Liver (tissue), 9 donors: ENCODE measurements around the gene SORD. TPM values are rescaled to one million over a fixed set of nuclear protein-coding genes. Genes with fewer than 3 reads are reported as not detected.
A peak's percentile ranks its signal among the peaks of the same experiment; 100 is the strongest.

Source experiments
- DNase-seq: peaks from one replicate; pipeline ENCODE4 v3.0.0-alpha.2; 2017; ENCODE audit warnings: low spot score
- H3K27ac ChIP-seq, 2 donors: one replicate each; pipeline ENCODE4 v1.7.0; 2013; ENCODE audit warnings: inconsistent platforms in 2 of 2, low read length in 2 of 2, control low read depth in 1 of 2, low read depth in 1 of 2, mild to moderate bottlenecking in 1 of 2
- H3K27me3 ChIP-seq, 4 donors: one replicate each; pipeline versions ENCODE4 v1.6.1 to v1.7.0; 2013; ENCODE audit warnings: low read length in 3 of 4, inconsistent platforms in 1 of 4, mild to moderate bottlenecking in 1 of 4, moderate library complexity in 1 of 4; ENCODE audit not compliant: control insufficient read depth in 4 of 4, insufficient read depth in 4 of 4
- H3K36me3 ChIP-seq, 4 donors: one replicate each; pipeline versions ENCODE4 v1.6.1 to v1.7.0; 2013; ENCODE audit warnings: low read length in 3 of 4, mild to moderate bottlenecking in 3 of 4, low read depth in 1 of 4, moderate library complexity in 1 of 4; ENCODE audit not compliant: control insufficient read depth in 4 of 4, insufficient read depth in 3 of 4
- H3K4me1 ChIP-seq, 4 donors: one replicate each; pipeline versions ENCODE4 v1.6.1 to v1.7.0; 2013; ENCODE audit warnings: low read length in 3 of 4, mild to moderate bottlenecking in 3 of 4, moderate library complexity in 1 of 4; ENCODE audit not compliant: control insufficient read depth in 4 of 4, insufficient read depth in 4 of 4
- H3K4me3 ChIP-seq, 3 donors: one replicate each; pipeline versions ENCODE4 v1.6.1 to v1.7.0; 2013; ENCODE audit warnings: low read length in 3 of 3, control low read depth in 1 of 3, low read depth in 1 of 3, mild to moderate bottlenecking in 1 of 3
- H3K9ac ChIP-seq, 2 donors: one replicate each; pipeline ENCODE4 v1.7.0; 2013; ENCODE audit warnings: low read length in 2 of 2, mild to moderate bottlenecking in 2 of 2, moderate library complexity in 2 of 2, control low read depth in 1 of 2, low read depth in 1 of 2
- H3K9me3 ChIP-seq, 4 donors: one replicate each; pipeline versions ENCODE4 v1.6.1 to v1.7.0; 2013; ENCODE audit warnings: low read length in 3 of 4; ENCODE audit not compliant: control insufficient read depth in 4 of 4
- EGR1 ChIP-seq, 2 donors: IDR thresholded peaks; 2 replicates each; pipeline ENCODE4 v1.6.1; 2016 to 2018; ENCODE audit warnings: antibody characterized with exemption in 2 of 2, low read depth in 2 of 2
- FOXA1 ChIP-seq: IDR thresholded peaks from 2 replicates; pipeline ENCODE4 v1.6.1; 2016; ENCODE audit warnings: antibody characterized with exemption
- FOXA2 ChIP-seq: IDR thresholded peaks from 2 replicates; pipeline ENCODE4 v1.6.1; 2016; ENCODE audit warnings: antibody characterized with exemption
- GABPA ChIP-seq, 2 donors: IDR thresholded peaks in 1 of 2; conservative IDR thresholded peaks in 1 of 2; 2 replicates each; pipeline ENCODE4 v1.6.1; 2016; ENCODE audit warnings: antibody characterized with exemption in 2 of 2, mild to moderate bottlenecking in 1 of 2, moderate library complexity in 1 of 2
- HNF4A ChIP-seq, 2 donors: conservative IDR thresholded peaks; 2 replicates each; pipeline ENCODE4 v1.6.1; 2016; ENCODE audit warnings: antibody characterized with exemption in 2 of 2, mild to moderate bottlenecking in 2 of 2
- HNF4G ChIP-seq: IDR thresholded peaks from 2 replicates; pipeline ENCODE4 v1.6.1; 2016; ENCODE audit warnings: antibody characterized with exemption
- JUND ChIP-seq, 2 donors: IDR thresholded peaks; 2 replicates each; pipeline ENCODE4 v1.6.1; 2016; ENCODE audit warnings: antibody characterized with exemption in 2 of 2
- NR2F2 ChIP-seq: IDR thresholded peaks from 2 replicates; pipeline ENCODE4 v1.6.1; 2016; ENCODE audit warnings: antibody characterized with exemption
- RAD21 ChIP-seq, 2 donors: IDR thresholded peaks; 2 replicates each; pipeline ENCODE4 v1.6.1; 2016; ENCODE audit warnings: antibody characterized with exemption in 2 of 2, mild to moderate bottlenecking in 2 of 2
- RXRA ChIP-seq, 2 donors: IDR thresholded peaks; 2 replicates each; pipeline ENCODE4 v1.6.1; 2017 to 2018; ENCODE audit warnings: antibody characterized with exemption in 2 of 2, mild to moderate bottlenecking in 1 of 2
- SP1 ChIP-seq: IDR thresholded peaks from 2 replicates; pipeline ENCODE4 v1.6.1; 2018; ENCODE audit warnings: antibody characterized with exemption, mild to moderate bottlenecking
- TAF1 ChIP-seq: conservative IDR thresholded peaks from 2 replicates; pipeline ENCODE4 v1.6.1; 2016; ENCODE audit warnings: antibody characterized with exemption, mild to moderate bottlenecking
- YY1 ChIP-seq: IDR thresholded peaks from 2 replicates; pipeline ENCODE4 v1.6.1; 2016; ENCODE audit warnings: antibody characterized with exemption, mild to moderate bottlenecking
- whole genome bisulfite sequencing: extraction: QIAGEN DNeasy Blood & Tissue Kit; methylation state at CpG from one replicate; pipeline ENCODE4 v1.1.7; 2013; 5-methylcytosine and 5-hydroxymethylcytosine counted together
- polyA plus RNA-seq, 2 donors: library from polyadenylated mRNA; stranded (reverse) in 1 of 2; unstranded in 1 of 2; fragments of 200-250 nt in 1 of 2; fragments of >200 nt in 1 of 2; fragmentation: Nextera tagmentation in 1 of 2; extraction: Ambion mirVana in 1 of 2; gene quantifications; one replicate each; pipeline versions ENCODE4 v1.2.1 to v1.2.3, GENCODE V29; 2013 to 2015
- total RNA-seq, 2 donors: library from RNA; depleted of rRNA; stranded (reverse); fragments of >200 nt; gene quantifications; one replicate each; pipeline ENCODE4 v1.2.3, GENCODE V29; 2014
- TF ChIP-seq, protein P1 (sequence below): IDR thresholded peaks from 2 replicates; pipeline ENCODE4 v1.6.1; 2016; ENCODE audit warnings: antibody characterized with exemption
- TF ChIP-seq, protein P2 (sequence below): IDR thresholded peaks from 2 replicates; pipeline ENCODE4 v1.6.1; 2016; ENCODE audit warnings: antibody characterized with exemption
- TF ChIP-seq, protein P3 (sequence below): fragments of 150-350 bp; IDR thresholded peaks from 2 replicates; pipeline ENCODE4 v1.5.1; 2017; ENCODE audit warnings: improper control_type of control experiment, low read depth, low read length; ENCODE audit not compliant: missing input control
- TF ChIP-seq, protein P4 (sequence below): IDR thresholded peaks from 2 replicates; pipeline ENCODE4 v1.6.1; 2016; ENCODE audit warnings: antibody characterized with exemption, mild to moderate bottlenecking
- donor health status: healthy.
- donor health status: healthy.
- donor health status: healthy.
- donor health status: healthy.
- donor health status: healthy.

The SORD gene
- total and polyA plus RNA-seq, 4 donors = 75.5 to 169 (median 167) TPM

DNA sequence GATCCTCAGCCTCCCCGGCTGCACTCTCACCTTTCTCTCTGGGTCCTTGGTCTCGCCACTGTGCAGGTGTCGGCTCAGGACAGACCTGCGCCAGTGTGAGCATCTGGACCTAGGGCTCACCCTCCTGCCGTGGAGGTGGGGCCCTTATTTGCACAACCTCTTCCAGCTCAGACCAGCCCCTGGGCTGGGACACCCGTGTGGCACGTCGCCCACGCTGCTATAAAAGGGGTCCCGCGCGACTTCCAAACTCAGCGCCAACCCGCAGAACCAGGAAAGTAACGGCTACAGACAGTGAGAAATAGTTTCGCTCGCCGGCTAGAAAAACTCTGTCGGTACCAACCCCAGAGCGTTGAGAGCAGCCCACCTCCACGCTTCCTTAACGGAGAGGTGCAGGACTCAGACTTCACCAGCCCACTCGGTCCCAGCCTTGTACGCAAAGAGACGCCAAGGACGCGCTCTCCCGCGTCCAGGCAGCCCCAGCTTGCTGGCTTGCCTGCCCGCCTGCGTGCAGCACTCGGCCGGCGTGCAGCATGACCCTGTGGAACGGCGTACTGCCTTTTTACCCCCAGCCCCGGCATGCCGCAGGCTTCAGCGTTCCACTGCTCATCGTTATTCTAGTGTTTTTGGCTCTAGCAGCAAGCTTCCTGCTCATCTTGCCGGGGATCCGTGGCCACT is 91.2 kb downstream of the SORD start, which contains the start of the genes DUOX2 and DUOXA2:
Gene DUOX2, minus strand, starts transcription at position 97 of the 675 bp plus-strand sequence. CDS start 761 bp downstream, outside the sequence.
Gene DUOXA2, plus strand, starts transcription at position 251 of the 675 bp plus-strand sequence. Its CDS starts 280 bp downstream, at position 531.
- Histone ChIP-seq H3K9me3 (no peaks in the 10 kb centered on the region), H3K27ac (no peak within 1 kb of the TSS), H3K4me1 (peaks cover 14 to 43% (median 28%) of the 10 kb centered on the region in 4 donors), H3K9ac (no peak within 1 kb of the TSS), H3K4me3 (peak within 1 kb of the TSS in 1 of 3 donors; percentile 18), H3K27me3 (peaks cover 4 to 15% (median 8%) of the 10 kb centered on the region in 4 donors), H3K36me3 (no peaks in the 10 kb centered on the region)
- no peak for TF ChIP-seq RXRA (IDR thresholded peaks at IDR 0.05)
- no peak for TF ChIP-seq HNF4G
- no peak for TF ChIP-seq SP1
- TF ChIP-seq, protein P1, sequence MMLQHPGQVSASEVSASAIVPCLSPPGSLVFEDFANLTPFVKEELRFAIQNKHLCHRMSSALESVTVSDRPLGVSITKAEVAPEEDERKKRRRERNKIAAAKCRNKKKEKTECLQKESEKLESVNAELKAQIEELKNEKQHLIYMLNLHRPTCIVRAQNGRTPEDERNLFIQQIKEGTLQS = no peak
- no peak for TF ChIP-seq FOXA1
- no peak for TF ChIP-seq TAF1
- TF ChIP-seq NR2F2 = no peak
- TF ChIP-seq YY1 = no peak
- TF ChIP-seq, protein P2, sequence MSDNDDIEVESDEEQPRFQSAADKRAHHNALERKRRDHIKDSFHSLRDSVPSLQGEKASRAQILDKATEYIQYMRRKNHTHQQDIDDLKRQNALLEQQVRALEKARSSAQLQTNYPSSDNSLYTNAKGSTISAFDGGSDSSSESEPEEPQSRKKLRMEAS = no peak
- no peak for TF ChIP-seq HNF4A (conservative IDR thresholded peaks at IDR 0.05)
- no peak for TF ChIP-seq RAD21 (IDR thresholded peaks at IDR 0.05)
- no peak for TF ChIP-seq FOXA2
- TF ChIP-seq JUND (IDR thresholded peaks at IDR 0.05) = no peak
- TF ChIP-seq GABPA (IDR thresholded peaks at IDR 0.05 in 1 of 2, conservative IDR thresholded peaks at IDR 0.05 in 1 of 2) = no peak
- WGBS = 3% methylated on average over 42 of the region's 42 CpGs
- DNase-seq = no peak

DNA sequence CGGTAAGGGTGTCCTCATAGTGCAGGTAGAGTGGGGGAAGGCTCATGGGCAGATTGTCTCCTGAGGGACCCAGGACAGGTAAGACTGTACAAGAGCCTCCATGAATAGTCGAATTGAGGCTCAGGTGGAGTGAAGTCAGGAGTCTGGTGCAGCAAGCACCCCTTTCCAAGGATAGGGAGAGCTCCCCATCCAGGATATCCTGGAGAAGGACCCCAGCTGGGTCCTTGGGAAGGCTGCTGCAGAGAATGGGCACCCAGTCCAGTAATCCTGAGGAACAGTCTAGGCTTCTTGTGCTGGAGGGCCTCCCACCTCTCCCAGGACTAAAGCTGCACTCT is 91.7 kb downstream of the SORD start:
- no peak overlapping the region for H3K4me3 ChIP-seq
- TF ChIP-seq TAF1 (no peak), RAD21 (IDR thresholded peaks at IDR 0.05) (no peak), NR2F2 (no peak), FOXA1 (no peak)
- TF ChIP-seq, protein P1 = no peak
- peaks cover 14 to 43% (median 28%) of the 10 kb centered on the region in 4 donors for H3K4me1 ChIP-seq
- 11% methylated on average over 2 of the region's 2 CpGs for WGBS
- H3K36me3 ChIP-seq = no peaks in the 10 kb centered on the region
- no peak overlapping the region for H3K9ac ChIP-seq
- no peak overlapping the region for H3K27ac ChIP-seq
- H3K27me3 ChIP-seq = peaks cover 4 to 15% (median 8%) of the 10 kb centered on the region in 4 donors
- H3K9me3 ChIP-seq = no peaks in the 10 kb centered on the region
- no peak for DNase-seq

DNA sequence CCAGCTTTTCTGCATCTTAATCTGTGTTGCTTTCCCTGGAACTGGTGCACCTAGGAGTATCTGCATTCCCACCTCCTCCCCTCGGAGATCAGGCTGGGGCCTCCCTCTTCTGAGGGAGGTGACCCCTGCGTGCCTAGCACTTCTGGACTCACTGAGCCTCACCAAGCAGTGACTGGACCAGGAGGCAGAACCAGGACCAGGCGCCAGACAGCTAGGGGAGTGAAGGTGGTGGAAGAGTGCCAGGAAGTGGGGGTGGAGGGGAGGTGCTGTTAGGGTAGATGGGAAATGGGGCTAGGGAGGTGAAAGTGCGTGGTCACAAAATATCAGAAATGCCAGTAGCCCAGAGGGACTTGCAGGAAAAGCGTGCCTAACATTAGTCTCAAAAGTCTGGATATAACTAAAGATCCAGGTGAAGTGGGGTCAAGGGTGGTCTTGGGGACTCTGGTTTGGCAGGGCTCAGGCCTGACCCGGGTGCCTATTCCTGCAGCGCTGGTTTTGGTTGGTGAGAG is 92.4 kb downstream of the SORD start:
- WGBS = 74% methylated on average over 7 of the region's 7 CpGs
- peaks cover 4 to 15% (median 7%) of the 10 kb centered on the region in 4 donors for H3K27me3 ChIP-seq

More for the DNA sequence above, 92.4 kb downstream of the SORD start:
- H3K36me3 ChIP-seq = no peaks in the 10 kb centered on the region
- no peak overlapping the region for H3K27ac ChIP-seq
- no peak overlapping the region for H3K4me3 ChIP-seq
- no peak for DNase-seq
- H3K9me3 ChIP-seq = no peaks in the 10 kb centered on the region
- TF ChIP-seq, protein P3, sequence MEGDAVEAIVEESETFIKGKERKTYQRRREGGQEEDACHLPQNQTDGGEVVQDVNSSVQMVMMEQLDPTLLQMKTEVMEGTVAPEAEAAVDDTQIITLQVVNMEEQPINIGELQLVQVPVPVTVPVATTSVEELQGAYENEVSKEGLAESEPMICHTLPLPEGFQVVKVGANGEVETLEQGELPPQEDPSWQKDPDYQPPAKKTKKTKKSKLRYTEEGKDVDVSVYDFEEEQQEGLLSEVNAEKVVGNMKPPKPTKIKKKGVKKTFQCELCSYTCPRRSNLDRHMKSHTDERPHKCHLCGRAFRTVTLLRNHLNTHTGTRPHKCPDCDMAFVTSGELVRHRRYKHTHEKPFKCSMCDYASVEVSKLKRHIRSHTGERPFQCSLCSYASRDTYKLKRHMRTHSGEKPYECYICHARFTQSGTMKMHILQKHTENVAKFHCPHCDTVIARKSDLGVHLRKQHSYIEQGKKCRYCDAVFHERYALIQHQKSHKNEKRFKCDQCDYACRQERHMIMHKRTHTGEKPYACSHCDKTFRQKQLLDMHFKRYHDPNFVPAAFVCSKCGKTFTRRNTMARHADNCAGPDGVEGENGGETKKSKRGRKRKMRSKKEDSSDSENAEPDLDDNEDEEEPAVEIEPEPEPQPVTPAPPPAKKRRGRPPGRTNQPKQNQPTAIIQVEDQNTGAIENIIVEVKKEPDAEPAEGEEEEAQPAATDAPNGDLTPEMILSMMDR = no peak
- no peak for TF ChIP-seq HNF4A (conservative IDR thresholded peaks at IDR 0.05)
- TF ChIP-seq EGR1 (IDR thresholded peaks at IDR 0.05; ENCODE audit: low read depth in 2 of 2) = no peak
- TF ChIP-seq, protein P2 = no peak
- no peak for TF ChIP-seq YY1
- no peak for TF ChIP-seq GABPA (IDR thresholded peaks at IDR 0.05 in 1 of 2, conservative IDR thresholded peaks at IDR 0.05 in 1 of 2)
- no peak for TF ChIP-seq FOXA1
- TF ChIP-seq RXRA (IDR thresholded peaks at IDR 0.05) = no peak
- no peak for TF ChIP-seq RAD21 (IDR thresholded peaks at IDR 0.05)
- TF ChIP-seq HNF4G = no peak
- TF ChIP-seq TAF1 = no peak
- TF ChIP-seq, protein P4, sequence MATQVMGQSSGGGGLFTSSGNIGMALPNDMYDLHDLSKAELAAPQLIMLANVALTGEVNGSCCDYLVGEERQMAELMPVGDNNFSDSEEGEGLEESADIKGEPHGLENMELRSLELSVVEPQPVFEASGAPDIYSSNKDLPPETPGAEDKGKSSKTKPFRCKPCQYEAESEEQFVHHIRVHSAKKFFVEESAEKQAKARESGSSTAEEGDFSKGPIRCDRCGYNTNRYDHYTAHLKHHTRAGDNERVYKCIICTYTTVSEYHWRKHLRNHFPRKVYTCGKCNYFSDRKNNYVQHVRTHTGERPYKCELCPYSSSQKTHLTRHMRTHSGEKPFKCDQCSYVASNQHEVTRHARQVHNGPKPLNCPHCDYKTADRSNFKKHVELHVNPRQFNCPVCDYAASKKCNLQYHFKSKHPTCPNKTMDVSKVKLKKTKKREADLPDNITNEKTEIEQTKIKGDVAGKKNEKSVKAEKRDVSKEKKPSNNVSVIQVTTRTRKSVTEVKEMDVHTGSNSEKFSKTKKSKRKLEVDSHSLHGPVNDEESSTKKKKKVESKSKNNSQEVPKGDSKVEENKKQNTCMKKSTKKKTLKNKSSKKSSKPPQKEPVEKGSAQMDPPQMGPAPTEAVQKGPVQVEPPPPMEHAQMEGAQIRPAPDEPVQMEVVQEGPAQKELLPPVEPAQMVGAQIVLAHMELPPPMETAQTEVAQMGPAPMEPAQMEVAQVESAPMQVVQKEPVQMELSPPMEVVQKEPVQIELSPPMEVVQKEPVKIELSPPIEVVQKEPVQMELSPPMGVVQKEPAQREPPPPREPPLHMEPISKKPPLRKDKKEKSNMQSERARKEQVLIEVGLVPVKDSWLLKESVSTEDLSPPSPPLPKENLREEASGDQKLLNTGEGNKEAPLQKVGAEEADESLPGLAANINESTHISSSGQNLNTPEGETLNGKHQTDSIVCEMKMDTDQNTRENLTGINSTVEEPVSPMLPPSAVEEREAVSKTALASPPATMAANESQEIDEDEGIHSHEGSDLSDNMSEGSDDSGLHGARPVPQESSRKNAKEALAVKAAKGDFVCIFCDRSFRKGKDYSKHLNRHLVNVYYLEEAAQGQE = no peak
- TF ChIP-seq JUND (IDR thresholded peaks at IDR 0.05) = no peak
- no peak for TF ChIP-seq SP1
- H3K4me1 ChIP-seq = peaks cover 14 to 43% (median 28%) of the 10 kb centered on the region in 4 donors
- H3K9ac ChIP-seq = no peak overlapping the region
